GM10847 (cell line): ENCODE results near the gene CPTP.

ENCODE experiments used
- POLR2A ChIP-seq: IDR thresholded peaks from 2 replicates; pipeline ENCODE4 v1.6.1; 2011; ENCODE audit not compliant: insufficient read length; ENCODE audit errors: extremely low read depth

CPTP gene

GRCh38 chr1:1298861-1299685 lies 25.5 kb upstream of the CPTP start:
- TF ChIP-seq POLR2A, result no peak

- no peak for TF ChIP-seq POLR2A
These were observed 24.8 kb upstream of the CPTP start for GRCh38 chr1:1299686-1300351.

DNA sequence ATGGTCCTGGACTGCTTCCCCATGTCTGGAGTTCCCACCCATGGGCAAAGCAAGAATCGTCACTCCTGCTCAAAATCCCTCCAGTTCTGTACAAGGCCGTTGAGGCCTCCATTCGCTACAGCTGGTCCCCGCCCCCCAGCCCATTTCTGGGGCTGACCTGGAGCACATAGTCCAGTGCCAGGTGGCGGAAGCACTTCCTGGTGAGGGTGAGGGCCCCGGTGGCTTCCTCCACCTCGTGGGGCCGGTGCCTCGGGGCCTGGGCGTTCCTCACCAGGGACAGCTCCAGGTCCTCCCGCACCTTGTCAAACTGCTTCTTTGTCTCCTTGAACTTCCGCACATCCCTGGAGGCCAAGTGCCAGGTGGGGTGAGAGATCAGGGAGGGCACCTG lies 24.3 kb upstream of the CPTP start:
- TF ChIP-seq POLR2A, result no peak

DNA sequence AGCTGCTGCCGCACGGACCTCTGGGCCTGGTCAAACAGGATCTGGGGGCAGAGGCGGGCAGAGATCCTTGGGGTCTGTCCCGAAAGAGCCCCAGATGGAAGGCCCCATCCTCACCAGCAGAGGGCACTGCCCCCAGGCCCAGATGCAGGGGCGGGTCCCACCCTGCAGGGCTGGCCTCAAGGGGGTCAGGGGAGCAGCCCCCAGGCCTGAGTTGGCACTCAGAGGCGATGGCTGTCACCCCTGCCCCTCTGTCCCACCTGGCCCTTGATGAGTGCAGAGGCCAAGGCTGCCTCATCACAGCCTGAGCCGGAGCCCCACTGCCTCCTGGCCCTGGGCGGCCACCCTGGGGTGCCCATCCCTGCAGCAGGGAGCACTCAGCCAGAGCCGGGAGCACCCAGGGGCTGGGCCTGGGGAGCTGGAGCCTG lies 22.6 kb upstream of the CPTP start:
- no peak for TF ChIP-seq POLR2A

DNA sequence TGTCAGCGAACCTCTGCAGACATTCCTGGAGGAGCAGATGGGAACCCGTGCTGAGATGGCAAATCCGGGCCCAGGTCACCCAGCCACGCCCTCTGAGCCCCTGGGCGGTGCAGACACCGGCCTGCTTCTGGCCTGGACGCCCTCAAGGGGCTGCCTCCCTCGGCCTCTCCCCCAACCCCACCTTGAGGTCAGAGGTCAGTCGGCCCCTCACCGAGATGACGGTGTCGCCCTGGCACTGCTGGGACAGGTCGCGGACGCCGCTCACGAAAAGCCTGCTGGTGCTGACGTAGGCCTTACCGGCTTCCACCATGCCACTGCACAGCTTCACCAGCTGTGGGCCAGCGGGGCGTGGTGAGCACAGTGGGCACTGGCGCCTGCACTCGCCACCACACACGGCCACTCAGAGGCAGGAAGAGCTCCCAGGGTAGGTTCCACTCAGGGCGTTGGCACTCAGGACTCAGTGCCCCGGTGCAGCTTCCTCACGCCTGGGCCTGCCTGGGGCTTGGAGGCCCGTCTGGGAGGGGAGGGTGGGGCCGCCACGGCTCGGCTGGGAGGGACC lies 21.6 kb upstream of the CPTP start:
- no peak for TF ChIP-seq POLR2A

DNA sequence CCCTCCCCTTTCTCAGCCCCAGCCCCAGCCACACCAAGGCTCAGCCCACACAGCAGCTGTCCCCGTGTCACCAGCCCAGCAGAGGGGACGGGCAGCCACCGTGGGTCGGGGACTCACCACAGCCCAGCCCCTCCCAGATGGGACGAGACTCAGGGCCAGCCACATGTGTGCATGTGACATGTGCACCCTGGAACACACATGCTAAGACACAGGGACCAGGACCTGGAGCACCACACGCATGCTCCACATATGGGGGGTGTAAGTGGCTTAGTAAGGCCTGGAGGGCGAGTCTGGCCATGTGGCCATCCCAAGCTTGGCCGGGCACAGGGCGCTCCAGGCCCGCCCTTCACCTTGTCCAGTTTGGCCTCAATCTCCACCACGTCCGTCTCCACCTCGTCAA lies 20.9 kb upstream of the CPTP start:
- TF ChIP-seq POLR2A, result no peak

DNA sequence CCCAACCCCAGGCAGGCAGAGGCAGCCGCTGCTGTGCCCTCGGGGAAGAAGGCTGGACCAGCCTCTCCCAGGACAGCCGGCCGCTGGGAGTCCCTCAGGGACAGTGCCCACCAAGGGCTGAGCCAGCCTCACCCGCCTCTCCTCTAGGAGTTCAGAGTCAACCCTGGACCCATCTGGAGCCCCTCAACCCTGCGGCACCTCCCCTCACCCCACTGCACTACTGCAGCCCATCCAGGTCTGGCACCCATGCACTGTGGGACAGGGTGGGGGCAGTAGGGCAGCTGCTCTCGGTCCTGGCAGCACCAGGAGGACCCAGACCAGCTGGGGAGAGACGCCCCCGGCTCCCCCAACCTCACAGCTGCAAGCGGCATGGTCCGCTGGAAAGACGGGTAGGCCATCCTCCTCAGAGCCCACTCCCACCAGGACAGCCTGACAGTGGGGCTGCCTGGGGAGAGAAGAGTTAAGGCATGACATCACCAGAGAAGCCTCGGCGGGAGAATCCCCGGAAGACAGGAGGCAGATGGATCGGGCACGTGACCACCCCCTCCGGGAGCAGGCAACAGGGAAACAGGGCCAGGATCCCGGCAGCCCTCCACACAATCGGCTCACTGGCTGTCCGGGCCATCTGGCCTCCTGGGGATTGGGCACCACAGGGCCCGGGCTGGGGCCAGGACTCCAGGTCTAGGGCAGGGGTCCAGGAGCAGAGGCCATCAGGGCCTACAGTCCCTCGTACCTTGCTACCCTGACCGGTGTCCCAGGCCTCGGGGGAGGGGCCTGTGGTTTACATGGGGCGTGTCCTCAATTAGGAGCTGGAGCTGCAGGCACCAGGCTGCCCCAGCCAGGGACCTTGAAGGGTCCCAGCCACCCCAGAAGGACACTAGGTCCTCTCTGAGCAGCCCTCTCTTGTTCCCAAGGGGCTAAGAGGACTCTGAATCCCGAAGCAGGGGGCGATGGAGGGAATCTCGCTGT lies 20.0 kb upstream of the CPTP start:
- TF ChIP-seq POLR2A, result no peak

GRCh38 chr1:1305300-1306069 lies 19.1 kb upstream of the CPTP start:
- TF ChIP-seq POLR2A, result peak; percentile 13

DNA sequence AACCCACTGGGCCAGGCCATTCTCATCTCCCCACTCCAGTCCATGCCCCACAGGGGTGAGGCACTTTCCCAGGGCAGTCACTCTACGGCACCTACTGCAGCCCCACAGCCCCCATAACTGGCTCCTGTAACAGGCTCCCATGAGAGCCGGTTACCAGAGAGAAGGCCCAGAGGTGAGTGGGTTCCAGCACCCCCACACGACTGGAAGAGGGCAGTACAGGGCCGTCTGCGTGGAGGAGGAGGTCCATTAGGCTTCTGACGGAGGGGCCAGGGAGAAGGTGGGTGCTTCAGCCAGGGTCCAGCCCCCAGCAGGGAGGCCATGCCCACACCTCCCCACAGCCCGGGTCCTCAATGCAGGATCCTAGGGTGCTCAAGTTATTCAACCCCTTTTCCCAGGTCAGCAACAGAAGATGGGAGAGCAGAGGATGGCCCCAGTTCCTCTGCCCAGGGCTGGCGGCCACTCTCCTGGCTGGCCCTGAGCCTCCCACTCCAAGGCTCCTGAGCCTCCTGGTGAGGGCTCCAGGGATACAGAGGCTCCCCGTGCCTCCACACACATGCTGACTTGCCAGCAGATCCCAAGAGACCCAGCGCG lies 18.4 kb upstream of the CPTP start:
- TF ChIP-seq POLR2A, result no peak

DNA sequence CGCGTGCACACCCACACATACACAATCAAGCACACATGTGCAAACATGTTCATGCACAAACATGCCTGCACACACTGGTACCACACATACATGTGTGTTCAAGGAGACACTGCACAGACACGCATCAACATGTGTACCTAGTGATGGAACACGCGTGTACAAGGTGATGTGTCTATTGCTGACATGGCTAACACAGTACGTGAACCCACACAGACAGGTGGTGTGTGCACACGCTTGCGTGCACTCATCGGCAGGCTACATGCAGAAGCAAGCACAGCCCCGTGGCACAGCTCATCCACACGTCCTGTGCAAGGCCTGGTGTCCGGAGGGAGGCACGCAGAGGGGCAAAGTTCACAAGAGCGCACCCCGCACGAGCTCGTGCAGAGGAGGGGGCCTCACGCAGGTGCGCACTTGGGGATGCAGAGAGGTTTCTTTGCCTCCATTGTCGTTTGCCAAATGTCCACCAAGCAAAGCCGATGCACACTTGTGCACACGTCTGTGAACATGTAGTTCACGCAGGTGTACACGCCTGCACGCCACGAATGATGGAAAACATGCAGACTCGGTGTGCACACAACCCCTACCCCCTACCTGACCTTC lies 17.8 kb upstream of the CPTP start:
- no peak for TF ChIP-seq POLR2A

DNA sequence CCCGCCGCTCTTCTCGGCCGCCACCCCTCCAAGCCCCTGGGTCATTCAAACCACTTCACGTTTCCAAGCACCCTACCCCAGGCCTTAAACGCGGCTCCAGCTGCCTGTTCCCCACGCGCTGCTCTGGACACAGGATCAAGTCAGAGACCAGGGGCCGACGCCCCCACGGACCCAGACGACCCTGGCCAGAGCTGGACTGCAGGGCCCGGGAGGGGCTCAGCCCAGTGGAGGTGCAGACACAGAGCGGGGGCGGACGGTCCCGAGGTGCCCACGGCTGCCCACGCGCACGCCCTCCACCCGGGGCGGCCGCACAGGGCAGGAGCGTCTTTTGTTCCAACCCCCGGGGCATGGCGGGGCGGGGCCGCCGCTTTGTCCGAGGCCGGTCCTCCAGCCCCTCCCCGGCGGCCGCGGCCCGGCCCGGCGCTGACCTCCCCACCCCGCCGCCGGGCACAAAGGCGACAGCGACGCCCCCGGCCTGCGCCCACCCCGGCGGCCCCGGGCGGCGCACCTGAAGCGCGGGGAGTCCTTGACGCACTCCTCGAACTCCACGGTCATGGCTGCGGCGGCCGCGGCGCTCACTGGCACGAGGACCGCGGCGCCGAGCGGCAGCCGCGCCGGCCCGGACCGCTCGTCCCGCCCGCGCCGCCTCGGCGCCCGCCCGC lies 17.2 kb upstream of the CPTP start:
- TF ChIP-seq POLR2A, result no peak

GRCh38 chr1:1307923-1308755 lies 16.5 kb upstream of the CPTP start, which contains the start of the genes ACAP3 and PUSL1:
Gene ACAP3, minus strand, starts transcription at chr1:1307930. Its CDS starts 115 bp downstream, at chr1:1307815.
Gene PUSL1, plus strand, starts transcription at chr1:1308597. Its CDS starts 47 bp downstream, at chr1:1308644.
- TF ChIP-seq POLR2A, result peak; percentile 33
